B cell (primary cell): ENCODE results near the gene NDUFS5. TPM values are rescaled to one million over a fixed set of nuclear protein-coding genes. Genes with fewer than 3 reads are reported as not detected.
A peak's percentile ranks its signal among the peaks of the same experiment; 100 is the strongest.

ENCODE experiments used
- ATAC-seq: fragments of 200-7000 bp; cut with Tn5 transposase; one replicate; pipeline ENCODE4 v1.10.0; 2021; ENCODE audit warnings: low read depth, mild to moderate bottlenecking, moderate number of reproducible peaks, moderate library complexity
- CTCF ChIA-PET: fragments of 350-600 bp; sonication (Branson Sonifier 250); formaldehyde crosslinking; loops from one replicate; lab custom pipeline; 2021; ENCODE audit warnings: antibody characterized with exemption, inconsistent platforms; lab: Charles Lee
- POLR2A ChIA-PET: fragments of 350-600 bp; sonication (Branson Sonifier 250); formaldehyde crosslinking; loops from one replicate; lab custom pipeline; 2021; ENCODE audit warnings: antibody characterized with exemption; lab: Charles Lee
- DNase-seq: peaks from one replicate; pipeline ENCODE4 v3.0.0; 2013
- H2AFZ ChIP-seq: 2 replicates; pipeline ENCODE4 v1.6.1; 2012; ENCODE audit warnings: mild to moderate bottlenecking, low read depth, low read length; ENCODE audit not compliant: insufficient read depth, poor library complexity, severe bottlenecking
- H3K27ac ChIP-seq, 2 donors: 1 replicate in 1 of 2; 2 replicates in 1 of 2; pipeline ENCODE4 v1.5.1; 2012 to 2013; ENCODE audit warnings: low read length in 2 of 2, mild to moderate bottlenecking in 2 of 2, moderate library complexity in 1 of 2
- H3K27me3 ChIP-seq, 4 experiments: fragments of 200-600 bp in 1 of 4; sonication (generic) in 1 of 4; replicated peaks in 1 of 4; 1 replicate in 2 of 4; 2 replicates in 2 of 4; pipeline versions ENCODE4 v1.6.1 to v1.7.0; 2013 to 2016; ENCODE audit warnings: low read length in 3 of 4, mild to moderate bottlenecking in 2 of 4, mixed read lengths in 1 of 4, moderate library complexity in 1 of 4; ENCODE audit not compliant: insufficient read depth in 4 of 4, control insufficient read depth in 3 of 4; ENCODE audit errors: control extremely low read depth in 1 of 4
- H3K36me3 ChIP-seq, 2 experiments: replicated peaks in 1 of 2; 1 replicate in 1 of 2; 2 replicates in 1 of 2; pipeline versions ENCODE4 v1.6.1 to v1.7.1; 2013; ENCODE audit warnings: low read length in 1 of 2; ENCODE audit not compliant: insufficient read depth in 2 of 2, control insufficient read depth in 1 of 2; ENCODE audit errors: control extremely low read depth in 1 of 2, extremely low read depth in 1 of 2
- H3K4me1 ChIP-seq, 2 donors: fragments of 200-600 bp in 1 of 2; sonication (generic) in 1 of 2; 1 replicate in 1 of 2; 2 replicates in 1 of 2; pipeline versions ENCODE4 v1.5.1 to v1.6.1; 2013 to 2017; ENCODE audit warnings: low read length in 2 of 2; ENCODE audit not compliant: control insufficient read depth in 2 of 2, insufficient read depth in 2 of 2
- H3K4me2 ChIP-seq: replicated peaks from 2 replicates; pipeline ENCODE3; 2012; ENCODE audit warnings: mild to moderate bottlenecking, low read depth, low read length; ENCODE audit not compliant: poor library complexity, severe bottlenecking
- H3K4me3 ChIP-seq, 5 experiments: fragments of 200-600 bp in 1 of 5; sonication (generic) in 1 of 5; 1 replicate in 3 of 5; 2 replicates in 2 of 5; pipeline versions ENCODE4 v1.5.1 to v1.7.0; 2011 to 2016; ENCODE audit warnings: low read length in 4 of 5, mild to moderate bottlenecking in 4 of 5, low read depth in 2 of 5, control low read depth in 1 of 5, moderate library complexity in 1 of 5; ENCODE audit not compliant: insufficient read depth in 1 of 5; ENCODE audit errors: control extremely low read depth in 1 of 5, extremely low read depth in 1 of 5
- H3K79me2 ChIP-seq: fragments of 200-600 bp; sonication (generic); one replicate; pipeline ENCODE4 v1.6.0; 2016; ENCODE audit warnings: low read length; ENCODE audit not compliant: control insufficient read depth, insufficient read depth
- H3K9ac ChIP-seq: fragments of 200-600 bp; sonication (generic); 2 replicates; pipeline ENCODE4 v1.6.1; 2017; ENCODE audit warnings: mild to moderate bottlenecking, low read length, moderate library complexity
- H3K9me3 ChIP-seq, 3 donors: one replicate each; pipeline versions ENCODE4 v1.6.1 to v1.7.1; 2013; ENCODE audit warnings: low read length in 2 of 3; ENCODE audit not compliant: control insufficient read depth in 2 of 3, insufficient read depth in 1 of 3; ENCODE audit errors: control extremely low read depth in 1 of 3
- H4K20me1 ChIP-seq: 2 replicates; pipeline ENCODE4 v1.6.0; 2012; ENCODE audit warnings: mild to moderate bottlenecking, low read length; ENCODE audit not compliant: insufficient read depth, control insufficient read depth, poor library complexity, severe bottlenecking
- H3K27ac Mint-ChIP-seq: one replicate; pipeline ENCODE4 v1.8.0; 2021; ENCODE audit warnings: mixed read lengths
- H3K27me3 Mint-ChIP-seq: one replicate; pipeline ENCODE4 v1.8.0; 2021; ENCODE audit warnings: mixed read lengths
- H3K4me1 Mint-ChIP-seq: one replicate; pipeline ENCODE4 v1.8.0; 2021; ENCODE audit warnings: mixed read lengths
- H3K4me3 Mint-ChIP-seq: one replicate; pipeline ENCODE4 v1.8.0; 2021; ENCODE audit warnings: mixed read lengths
- H3K9me3 Mint-ChIP-seq: one replicate; pipeline ENCODE4 v1.8.0; 2022; ENCODE audit warnings: mixed read lengths; ENCODE audit not compliant: insufficient read depth
- EZH2 ChIP-seq: IDR thresholded peaks from 2 replicates; pipeline ENCODE4 v1.6.1; 2012; ENCODE audit warnings: borderline replicate concordance, low read depth, mild to moderate bottlenecking, moderate library complexity, low read length; ENCODE audit not compliant: insufficient read depth, poor library complexity, severe bottlenecking
- WGBS: methylation state at CpG from one replicate; pipeline ENCODE4 v1.1.5; 2013; ENCODE audit warnings: missing lambda C conversion rate; ENCODE audit not compliant: insufficient coverage; 5-methylcytosine and 5-hydroxymethylcytosine counted together
- intact Hi-C: fragments of 100-400 bp; cut with micrococcal nuclease; formaldehyde crosslinking; loops from one replicate; pipeline ENCODE4 v1.10.0; 2022
- polyA plus RNA-seq: library from polyadenylated mRNA; depleted of rRNA; stranded (reverse); fragments of >200 nt; gene quantifications from 2 replicates; pipeline ENCODE4 v1.2.3, GENCODE V29; 2012
- total RNA-seq, 2 donors: library from RNA; stranded (reverse); fragments of 120-200 nt in 1 of 2; gene quantifications; 1 replicate in 1 of 2; 2 replicates in 1 of 2; pipeline versions ENCODE4 v1.2.3 to v1.2.4, GENCODE V29; 2013 to 2022
- TF ChIP-seq, protein P1 (sequence below): fragments of 200-600 bp; IDR thresholded peaks from one replicate; pipeline ENCODE4 v1.8.0; 2022; ENCODE audit warnings: antibody characterized with exemption, mild to moderate bottlenecking

The NDUFS5 gene
- total and polyA plus RNA-seq, 2 donors (not counting 1 experiment from before 2014, with no cell fraction given) = 55.8 to 85.5 TPM

DNA sequence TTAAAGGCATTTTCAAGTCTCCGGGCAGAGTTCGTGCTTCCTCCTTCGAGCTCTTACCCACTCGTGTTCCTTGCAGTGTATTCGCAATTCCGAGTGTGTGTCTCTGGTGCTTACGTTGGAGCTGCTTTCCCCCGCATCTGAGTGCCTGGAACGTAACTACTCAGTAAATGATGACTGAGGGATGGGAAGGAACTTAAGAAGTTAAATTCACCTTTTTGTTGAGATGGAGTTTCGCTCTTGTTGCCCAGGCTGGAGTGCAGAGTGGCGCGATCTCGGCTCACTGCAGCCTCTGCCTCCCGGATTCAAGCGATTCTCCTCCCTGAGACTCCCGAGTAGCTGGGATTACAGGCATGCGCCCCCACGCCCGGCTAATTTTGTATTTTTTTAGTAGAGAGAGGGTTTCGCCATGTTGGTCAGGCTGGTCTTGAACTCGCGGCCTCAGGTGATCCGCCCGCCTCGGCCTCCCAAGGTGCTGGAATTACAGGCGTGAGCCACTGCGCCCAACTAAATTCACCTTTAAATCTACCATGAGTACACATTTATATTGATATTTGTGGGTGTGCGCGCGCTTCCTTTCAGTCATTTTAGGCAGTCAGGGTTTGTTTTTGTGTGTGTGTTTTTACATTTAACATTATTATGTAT, 837 bp downstream of the NDUFS5 start:
- Mint-ChIP-seq H3K27ac (peak overlapping the region; percentile 86), H3K9me3 (no peaks in the 10 kb centered on the region), H3K27me3 (no peaks in the 10 kb centered on the region), H3K4me1 (peaks cover 20% of the 10 kb centered on the region), H3K4me3 (peak overlapping the region; percentile 89)
- no peak for ATAC-seq
- Histone ChIP-seq H3K36me3 (peaks cover 0 to 13% of the 10 kb centered on the region in 2 experiments), H4K20me1 (peaks cover 14% of the 10 kb centered on the region), H2AFZ (peak overlapping the region; percentile 93), H3K27ac (peak overlapping the region; percentile 88 to 92), H3K4me3 (peak overlapping the region; percentile 85 to 98 (median 98)), H3K27me3 (no peaks in the 10 kb centered on the region), H3K4me1 (peaks cover 10 to 16% of the 10 kb centered on the region in 2 donors), H3K9me3 (no peaks in the 10 kb centered on the region), H3K9ac (peak overlapping the region; percentile 84), H3K79me2 (peaks cover 25% of the 10 kb centered on the region), H3K4me2 (peak overlapping the region; percentile 72)
- DNase-seq = no peak
- POLR2A ChIA-PET = interaction anchor here (0.6 kb wide), 1 partner anchor 30 kb away, joined by 3 read pairs; no protein-coding TSS in a partner anchor
- CTCF ChIA-PET = interaction anchor here (0.8 kb wide), 1 partner anchor 230 kb away, joined by 3 read pairs; no protein-coding TSS in a partner anchor
- TF ChIP-seq EZH2 = no peak
- TF ChIP-seq, protein P1, sequence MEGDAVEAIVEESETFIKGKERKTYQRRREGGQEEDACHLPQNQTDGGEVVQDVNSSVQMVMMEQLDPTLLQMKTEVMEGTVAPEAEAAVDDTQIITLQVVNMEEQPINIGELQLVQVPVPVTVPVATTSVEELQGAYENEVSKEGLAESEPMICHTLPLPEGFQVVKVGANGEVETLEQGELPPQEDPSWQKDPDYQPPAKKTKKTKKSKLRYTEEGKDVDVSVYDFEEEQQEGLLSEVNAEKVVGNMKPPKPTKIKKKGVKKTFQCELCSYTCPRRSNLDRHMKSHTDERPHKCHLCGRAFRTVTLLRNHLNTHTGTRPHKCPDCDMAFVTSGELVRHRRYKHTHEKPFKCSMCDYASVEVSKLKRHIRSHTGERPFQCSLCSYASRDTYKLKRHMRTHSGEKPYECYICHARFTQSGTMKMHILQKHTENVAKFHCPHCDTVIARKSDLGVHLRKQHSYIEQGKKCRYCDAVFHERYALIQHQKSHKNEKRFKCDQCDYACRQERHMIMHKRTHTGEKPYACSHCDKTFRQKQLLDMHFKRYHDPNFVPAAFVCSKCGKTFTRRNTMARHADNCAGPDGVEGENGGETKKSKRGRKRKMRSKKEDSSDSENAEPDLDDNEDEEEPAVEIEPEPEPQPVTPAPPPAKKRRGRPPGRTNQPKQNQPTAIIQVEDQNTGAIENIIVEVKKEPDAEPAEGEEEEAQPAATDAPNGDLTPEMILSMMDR = no peak
- WGBS = 15% methylated on average over 19 of the region's 30 CpGs
- intact Hi-C loops = loop anchor here (1.0 to 10.0 kb wide), 4 partner anchors 36 to 168 kb away; partner anchors contain the start of genes AKIRIN1, MYCBP and RRAGC

DNA sequence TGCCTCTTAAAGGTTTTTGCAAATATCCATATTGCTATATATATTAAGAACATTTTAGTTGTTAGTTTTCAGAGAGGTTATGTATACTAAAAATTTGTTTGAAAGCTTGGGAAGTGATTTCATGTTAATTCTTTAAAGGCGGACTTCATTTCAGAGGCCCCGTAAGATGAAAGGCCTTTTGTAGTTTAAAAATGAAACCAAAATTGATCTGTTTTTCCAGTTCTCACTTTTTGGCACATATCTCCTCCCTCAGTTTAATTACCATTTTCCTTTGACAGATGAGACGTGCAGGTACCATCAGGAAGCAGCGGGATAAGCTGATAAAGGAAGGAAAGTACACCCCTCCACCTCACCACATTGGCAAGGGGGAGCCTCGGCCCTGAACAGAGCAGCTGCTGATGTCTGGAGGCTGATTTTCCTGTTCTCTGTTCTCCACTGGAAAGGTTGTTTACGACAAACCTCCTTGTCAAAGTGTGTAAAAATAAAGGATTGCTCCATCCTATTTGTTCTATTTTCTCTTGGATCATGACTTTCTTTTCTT, 8.0 kb downstream of the NDUFS5 start:
- peaks cover 4% of the 10 kb centered on the region for H3K4me1 Mint-ChIP-seq
- ATAC-seq = no peak

More for the DNA sequence above, 8.0 kb downstream of the NDUFS5 start:
- Histone ChIP-seq H2AFZ (no peak overlapping the region), H3K4me2 (no peak overlapping the region), H3K79me2 (peaks cover 1% of the 10 kb centered on the region), H4K20me1 (peaks cover 4% of the 10 kb centered on the region), H3K4me3 (no peak overlapping the region), H3K4me1 (no peaks in the 10 kb centered on the region), H3K36me3 (peaks cover 5 to 27% of the 10 kb centered on the region in 2 experiments), H3K9me3 (no peaks in the 10 kb centered on the region), H3K9ac (no peak overlapping the region), H3K27ac (no peak overlapping the region), H3K27me3 (no peaks in the 10 kb centered on the region)
- WGBS = no CpG with 5 or more reads among the region's 6 CpGs
- H3K9me3 Mint-ChIP-seq = no peaks in the 10 kb centered on the region
- H3K27ac Mint-ChIP-seq = no peak overlapping the region
- POLR2A ChIA-PET = no interaction called here
- DNase-seq = no peak
- no peak overlapping the region for H3K4me3 Mint-ChIP-seq
- CTCF ChIA-PET = interaction anchor here (1.2 kb wide), 1 partner anchor 504 kb away, joined by 3 read pairs; no protein-coding TSS in a partner anchor
- no peaks in the 10 kb centered on the region for H3K27me3 Mint-ChIP-seq
- no peak for TF ChIP-seq EZH2
- TF ChIP-seq, protein P1 = no peak
- intact Hi-C loops = no loop called here
